DLD1 (cell line): Measurements from ENCODE around the gene TEX2.

Experiments used
- in situ Hi-C: cut with HindIII; loops from 2 replicates; pipeline ENCODE4 v1.10.0; 2017; ENCODE audit warnings: low sequenced_read_pairs

The TEX2 gene

DNA sequence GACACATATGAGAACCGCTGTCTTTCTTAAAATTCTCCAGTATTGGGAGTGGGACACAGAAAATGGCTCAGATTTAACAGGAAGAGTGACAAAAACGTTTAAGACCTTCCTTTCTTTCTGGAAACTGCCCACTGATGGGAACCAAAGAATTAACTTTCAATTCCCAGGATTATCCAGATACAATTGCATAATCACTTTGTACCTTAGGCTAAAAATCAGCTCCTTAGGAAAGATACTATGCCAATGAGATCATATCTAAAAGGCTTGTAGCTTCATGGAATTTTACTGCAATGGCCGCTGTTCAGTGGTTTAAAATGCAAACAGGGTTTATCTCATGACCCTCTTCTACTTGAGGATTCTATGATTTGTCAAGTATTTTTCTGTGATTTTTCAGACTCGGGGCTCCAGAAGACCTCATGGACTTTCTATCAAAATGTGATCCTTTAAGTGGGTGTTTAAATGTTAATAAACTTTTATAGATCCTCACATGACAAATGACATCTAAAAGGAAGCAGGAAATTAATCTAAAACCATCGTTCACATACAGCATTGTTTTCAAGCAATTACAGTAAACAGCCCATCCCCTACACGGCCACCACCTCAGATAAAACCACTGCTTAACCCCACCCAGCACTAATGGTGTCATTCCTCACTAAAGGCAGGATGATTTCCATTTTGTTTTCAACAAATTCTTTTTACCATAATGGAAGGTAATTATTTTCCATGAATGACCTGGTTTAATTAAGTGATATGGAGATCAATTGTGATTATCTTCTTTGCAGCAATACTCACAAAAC, 101.5 kb downstream of the TEX2 start:
- in situ Hi-C loops, result no loop called here

DNA sequence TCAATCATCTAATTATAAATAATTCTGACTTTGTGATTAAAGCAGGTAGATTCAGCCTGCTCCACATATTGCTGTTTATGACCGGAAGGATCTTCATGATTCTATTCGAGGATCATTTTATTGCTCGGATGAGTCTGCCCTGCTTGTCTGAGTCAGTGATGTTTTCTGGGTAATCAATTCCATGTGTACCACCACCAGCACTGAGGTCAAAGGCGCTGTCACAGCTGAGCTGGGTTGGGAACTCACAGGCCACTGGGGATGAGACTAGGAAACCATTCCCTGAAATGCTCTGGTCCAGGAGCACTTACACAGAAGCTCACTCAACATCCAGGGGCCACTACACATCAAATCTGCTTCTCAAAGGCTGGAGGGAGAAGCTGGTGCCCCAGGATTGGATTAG, 102.7 kb downstream of the TEX2 start:
- in situ Hi-C loops, result no loop called here

DNA sequence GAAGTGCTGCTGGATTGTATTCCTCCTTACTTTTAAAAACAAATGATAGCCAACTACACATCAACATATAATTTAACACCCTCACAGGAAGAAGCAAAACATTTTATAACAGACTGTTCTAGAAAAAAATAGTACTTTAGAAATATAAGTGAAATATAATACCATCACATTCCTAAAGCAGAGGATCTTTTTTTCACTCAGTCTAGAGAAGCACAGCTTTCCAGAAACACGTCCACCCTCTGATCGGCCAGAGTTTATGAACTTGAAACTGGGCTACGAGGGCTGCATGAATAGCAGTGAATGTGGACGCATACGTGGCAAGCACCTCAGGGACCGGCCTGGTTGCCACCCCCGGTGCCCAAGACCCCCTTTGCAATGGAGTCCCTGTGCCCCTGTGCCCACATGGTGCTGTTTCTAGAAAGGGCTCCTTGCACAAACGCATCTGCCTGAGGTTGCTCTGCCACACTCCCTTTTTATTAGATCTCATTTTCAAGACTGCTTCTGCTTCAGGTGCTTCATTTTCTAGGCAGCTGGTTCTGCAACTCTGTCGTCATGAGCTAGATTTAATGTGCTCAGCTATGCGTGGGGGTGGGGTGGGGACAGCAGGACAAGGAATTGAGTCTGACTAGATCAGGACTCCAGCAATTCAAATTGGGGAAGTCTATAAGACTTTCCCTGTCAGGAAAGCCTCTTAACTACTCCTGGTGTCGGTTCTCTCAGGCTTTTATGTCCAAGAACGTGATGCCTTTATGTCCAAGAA, 104.0 kb downstream of the TEX2 start:
- in situ Hi-C loops, result no loop called here

DNA sequence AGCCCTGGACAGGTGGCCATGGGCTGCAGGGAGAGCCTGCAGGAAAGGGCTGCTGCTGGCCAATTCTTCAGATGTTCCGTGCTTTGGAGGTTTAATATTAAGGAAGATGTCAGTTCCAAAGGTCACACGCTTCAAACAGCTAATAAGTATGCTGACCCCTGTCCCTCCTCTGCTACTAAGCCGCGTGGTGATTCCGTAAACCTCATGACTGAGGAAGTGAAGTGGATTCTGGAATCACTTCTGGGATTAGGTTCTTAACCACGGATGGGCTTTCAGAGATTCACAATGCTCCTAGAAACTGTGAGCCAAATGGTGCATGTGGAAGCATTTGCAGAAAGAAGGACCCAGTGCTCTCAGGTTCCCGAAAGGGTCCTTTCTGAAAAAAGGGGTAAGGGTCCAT, 104.7 kb downstream of the TEX2 start:
- in situ Hi-C loops, result no loop called here

DNA sequence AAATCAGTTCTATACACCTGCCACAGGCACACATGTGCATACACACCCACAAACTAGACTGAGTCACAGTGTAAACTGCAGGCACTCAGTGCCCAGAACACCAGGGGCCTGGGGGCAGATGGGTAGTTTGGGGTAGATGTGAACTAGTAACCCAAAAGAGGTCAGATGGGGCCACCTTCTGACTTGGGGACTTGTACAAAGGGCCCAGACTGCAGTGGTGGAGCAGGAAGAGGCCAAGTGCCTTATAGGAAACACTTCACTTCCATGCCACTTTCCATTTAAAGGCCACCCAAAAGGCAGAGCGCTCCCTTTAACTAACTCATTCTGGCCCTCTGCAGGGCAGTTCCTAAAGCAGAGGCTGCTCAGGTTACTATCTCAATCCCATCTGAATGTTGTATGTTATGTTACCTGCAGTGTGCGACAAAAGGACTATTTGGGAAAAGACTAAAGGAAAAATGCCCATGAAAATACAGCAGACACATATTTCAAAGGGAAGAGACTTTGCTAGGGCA, 105.3 kb downstream of the TEX2 start:
- in situ Hi-C loops, result no loop called here

DNA sequence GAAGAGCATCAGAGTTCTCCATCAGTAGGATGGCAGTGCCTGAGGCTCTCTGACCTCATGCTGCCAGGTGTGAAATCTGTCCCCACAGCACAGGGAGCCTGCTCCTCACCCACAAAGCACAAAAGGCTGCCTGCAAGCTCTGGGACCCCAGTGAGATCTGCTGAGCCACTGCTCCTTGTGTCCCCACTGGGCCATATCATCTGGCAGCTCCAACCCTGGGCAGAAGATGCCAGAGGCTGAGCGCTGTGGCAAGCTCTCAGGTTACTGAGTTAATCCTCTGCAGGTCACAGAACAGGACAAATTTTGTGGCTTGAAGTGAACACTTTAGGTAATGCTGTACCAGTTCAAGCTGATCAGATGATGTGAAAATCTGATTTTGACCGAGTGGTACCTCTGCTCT, 106.4 kb downstream of the TEX2 start:
- in situ Hi-C loops, result no loop called here

DNA sequence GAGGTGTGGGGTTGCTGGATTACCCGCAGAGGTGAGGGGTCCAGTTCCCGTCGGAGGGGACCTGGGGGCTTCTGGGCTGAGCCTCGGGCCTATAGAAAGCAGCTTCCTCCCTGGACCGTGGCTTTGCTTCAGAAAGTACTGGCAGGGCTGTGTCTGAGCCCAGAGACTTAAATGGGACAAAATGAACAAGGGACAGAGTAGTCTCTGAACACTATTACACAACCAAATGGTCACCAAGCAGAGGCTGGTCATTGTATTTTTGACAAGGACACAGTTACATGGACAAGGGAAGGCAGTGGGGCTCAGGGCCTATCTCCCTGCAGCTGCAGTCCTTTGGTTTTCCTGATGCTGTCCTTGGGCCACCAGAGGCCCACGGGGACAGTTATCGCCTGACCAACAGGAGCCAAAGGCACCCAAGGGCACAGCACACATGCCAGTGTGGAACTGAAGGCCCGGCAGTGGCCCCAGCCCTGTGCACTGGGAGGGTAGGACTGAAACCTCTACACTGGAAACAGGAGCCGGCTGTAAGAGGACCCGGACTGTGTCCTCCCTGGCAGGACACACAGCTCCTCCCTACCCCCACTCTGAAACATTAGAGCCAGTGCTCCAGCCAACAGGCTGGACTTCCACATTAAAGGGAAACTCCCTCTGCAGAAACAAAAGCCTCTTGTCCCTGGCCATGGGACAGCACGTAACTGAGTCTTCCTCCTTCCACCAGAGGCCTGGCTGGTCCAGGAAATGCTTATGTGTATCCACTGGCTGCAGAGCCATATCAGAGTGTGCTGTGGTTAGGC, 107.1 kb downstream of the TEX2 start:
- in situ Hi-C loops, result no loop called here

DNA sequence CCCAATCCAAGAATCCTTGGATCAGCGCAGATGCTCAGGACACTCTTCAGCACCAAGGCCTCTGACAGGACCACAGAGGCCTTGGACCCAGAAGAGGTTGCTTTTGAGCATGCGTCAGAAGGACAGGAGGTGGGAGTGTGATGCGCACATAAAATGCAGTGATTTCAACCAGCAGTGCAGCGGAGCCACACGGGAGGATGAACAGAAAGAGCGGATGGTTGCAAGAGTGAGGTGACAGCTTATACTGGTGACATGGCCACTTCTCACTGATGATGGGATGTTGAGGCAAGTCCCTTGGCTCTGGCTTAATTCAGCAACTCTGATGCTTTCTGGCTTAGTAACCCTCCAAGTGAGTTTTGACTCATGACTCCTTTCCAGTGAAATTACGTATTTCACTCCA, 107.9 kb downstream of the TEX2 start:
- in situ Hi-C loops, result no loop called here

DNA sequence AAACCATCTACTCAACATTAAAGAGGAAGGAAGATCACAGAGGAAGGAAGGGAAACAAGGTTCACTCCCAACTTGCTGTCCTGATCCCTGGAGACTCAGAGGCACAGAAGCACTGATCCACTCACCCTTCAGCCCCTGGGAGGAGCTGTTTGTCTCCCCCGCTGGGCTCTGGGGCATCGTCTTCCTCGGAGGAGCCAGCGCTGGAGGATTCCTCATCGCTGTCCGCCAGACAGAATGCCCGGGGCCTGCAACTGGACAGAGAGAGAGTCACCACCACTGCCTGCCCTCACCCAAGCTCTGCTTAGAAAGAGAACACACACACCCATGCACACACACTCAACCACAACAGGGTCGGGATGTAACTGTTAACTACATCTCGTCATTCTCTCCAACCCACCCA, 108.3 kb downstream of the TEX2 start:
- in situ Hi-C loops, result no loop called here

DNA sequence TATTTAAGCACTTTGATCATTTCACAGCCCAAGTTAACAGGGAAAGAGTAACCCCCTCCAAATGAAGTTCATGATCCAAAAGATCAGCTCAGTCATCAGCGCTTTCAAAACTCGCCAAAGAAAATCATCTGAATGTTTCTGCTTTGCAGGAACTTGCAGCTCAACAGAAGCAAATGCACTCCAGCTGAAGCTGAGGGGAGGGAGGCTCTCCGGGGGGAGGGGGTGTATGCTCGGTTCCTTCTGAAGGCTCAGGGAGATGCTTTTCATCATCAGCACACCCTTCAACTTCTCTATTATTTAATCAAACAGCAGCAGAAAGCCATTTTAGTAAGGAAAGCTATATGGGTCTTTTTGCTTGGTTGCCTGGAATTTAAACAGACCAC, 108.8 kb downstream of the TEX2 start:
- in situ Hi-C loops, result no loop called here

DNA sequence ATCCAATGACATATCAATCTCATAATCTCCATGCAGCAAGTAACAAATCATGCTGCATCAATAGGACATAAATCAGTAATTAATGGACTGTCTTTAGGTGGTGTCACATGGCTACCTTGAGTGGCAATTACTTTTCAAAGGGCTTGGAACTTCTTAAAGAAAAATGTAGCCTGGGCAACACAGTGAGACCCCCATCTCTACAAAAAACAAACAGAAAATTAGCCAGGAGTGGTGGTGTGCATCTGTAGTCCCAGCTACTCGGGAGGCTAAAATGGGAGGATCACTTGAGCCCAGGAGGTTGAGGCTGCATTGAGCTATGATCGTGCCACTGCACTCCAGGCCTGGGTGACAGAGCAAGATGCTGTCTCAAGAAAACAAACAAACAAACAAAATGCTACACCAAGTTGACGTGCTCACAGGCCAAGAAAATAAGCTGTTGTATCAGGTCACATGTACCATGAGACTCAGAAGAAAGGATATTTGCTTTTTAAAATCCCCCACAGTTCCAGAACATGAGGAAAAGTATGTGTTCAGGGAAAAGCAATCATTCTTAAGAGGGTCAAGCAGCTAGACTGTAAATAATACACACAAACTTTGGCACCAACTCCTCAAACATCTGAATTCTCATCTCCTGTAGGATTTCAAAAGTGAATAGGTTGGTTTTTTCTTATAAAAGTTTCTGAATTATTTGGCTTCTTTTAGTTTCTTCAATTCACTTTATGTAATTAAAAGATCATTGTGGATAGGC, 109.3 kb downstream of the TEX2 start:
- in situ Hi-C loops, result no loop called here

DNA sequence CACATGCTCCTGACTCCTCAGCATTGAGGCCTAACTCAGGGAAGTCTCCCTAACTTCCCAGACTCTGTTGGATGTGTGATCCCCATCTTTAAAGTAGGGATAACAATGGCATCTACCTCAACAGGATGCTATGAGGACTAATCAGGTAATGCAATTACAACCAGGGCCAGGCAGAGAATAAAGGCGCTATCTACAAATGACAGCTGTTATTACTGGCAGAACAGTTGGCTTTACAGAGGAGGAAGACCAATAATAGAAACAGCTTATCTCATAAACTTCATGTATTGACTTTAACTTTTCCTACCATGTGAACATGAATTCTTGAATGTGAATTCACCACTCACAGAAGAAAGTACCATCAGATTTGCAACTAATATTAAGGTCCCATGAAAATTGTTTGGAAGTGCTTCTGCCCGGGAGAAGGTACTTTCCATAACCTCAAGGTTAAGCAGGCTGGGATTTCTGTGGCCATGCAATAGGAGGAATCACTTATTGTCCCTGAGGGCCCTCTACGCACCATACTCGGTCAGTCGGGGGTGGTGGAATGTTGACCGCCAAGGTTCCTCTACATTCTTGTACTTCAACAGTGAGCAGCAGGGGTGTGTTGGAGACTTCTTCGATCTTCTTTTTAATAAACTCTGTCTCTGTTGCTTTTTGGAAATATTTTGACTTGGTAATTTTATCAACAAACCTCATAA, 110.5 kb downstream of the TEX2 start:
- in situ Hi-C loops, result no loop called here

DNA sequence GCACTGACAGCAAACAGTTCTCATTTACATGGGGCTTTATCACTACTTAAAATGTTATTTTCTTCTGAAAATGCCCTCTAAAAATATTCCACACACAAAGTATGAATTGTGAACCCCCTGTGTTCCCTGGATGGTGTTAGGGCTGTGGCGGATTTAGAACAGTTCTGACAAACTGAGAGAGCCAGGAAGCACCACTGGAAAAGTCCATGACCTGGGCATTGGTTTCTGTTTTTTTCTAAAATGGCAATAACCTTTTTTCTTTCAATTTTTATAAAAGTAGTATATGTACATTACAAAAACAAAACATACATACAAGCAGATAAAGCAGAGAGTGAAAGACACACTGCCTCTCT, 112.1 kb downstream of the TEX2 start:
- in situ Hi-C loops, result no loop called here

DNA sequence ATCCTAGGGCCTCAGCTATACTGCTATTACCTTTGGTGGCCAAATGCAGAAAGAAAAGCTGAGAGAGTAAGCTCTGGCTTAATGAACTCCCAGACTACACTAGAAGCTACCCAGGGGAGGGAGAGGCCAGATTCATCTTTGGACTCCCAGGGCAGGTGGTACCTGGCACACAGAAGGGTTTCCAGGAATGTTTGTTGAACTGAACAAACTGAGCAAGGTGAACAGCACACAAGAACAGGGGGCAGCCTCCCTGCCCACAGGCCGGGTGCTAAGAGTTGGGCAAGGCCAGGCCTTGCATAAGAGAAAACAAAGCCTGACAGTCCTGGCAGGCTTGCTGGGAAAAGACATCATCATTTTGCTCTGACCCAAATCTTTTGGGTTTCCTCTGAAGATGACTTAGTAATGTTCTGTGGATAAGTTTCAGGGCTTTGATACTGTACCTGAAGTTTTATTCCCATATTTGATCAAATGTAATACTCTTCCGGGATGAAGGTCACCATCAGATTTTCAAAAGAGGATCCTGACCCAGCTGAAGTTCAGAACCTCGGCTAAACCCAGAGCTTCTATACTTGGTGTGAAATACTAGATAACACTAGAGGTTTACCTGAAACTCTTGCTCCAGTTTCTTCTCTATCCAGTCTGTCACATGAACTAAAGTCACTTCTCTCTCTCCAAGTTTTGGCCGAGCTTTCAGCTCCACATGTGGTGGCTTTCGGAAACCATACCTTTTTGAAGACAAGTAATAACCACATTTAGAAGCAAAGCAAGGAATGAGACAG, 112.6 kb downstream of the TEX2 start:
- in situ Hi-C loops, result no loop called here

DNA sequence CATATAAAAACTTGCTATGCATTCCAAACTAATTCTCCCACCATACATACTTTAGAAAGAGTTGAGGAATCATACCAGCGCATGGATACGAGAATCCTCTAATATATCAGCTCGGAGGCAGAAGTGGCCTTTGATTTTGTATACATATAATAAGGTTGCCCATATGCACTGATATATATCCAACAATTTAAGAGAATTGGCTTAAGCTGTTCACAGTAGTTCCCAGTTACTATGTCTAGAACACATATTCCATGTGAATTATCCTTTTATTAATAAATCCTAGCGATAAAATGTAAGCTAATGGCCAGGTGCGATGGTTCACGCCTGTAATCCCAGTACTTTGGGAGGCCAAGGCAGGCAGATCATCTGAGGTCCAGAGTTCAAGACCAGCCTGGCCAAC, 113.9 kb downstream of the TEX2 start:
- in situ Hi-C loops, result no loop called here

DNA sequence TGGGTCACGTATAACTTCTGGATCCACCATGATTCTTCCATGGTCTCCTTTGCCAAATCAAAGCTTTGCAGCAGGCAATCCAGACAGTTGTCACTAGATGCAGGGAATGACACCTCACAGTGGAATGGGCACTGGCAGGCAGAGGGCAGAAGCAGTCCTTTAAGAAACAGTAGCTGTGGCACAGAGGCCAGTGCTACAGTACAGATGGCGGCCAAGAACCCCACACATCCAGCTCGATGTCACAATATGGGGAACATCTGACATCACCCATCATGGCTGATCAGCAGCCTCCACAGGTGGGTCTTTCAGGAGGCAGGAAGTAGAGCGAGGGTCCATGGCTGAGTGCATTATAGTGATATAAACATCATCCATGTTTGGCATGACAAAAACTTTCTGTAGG, 114.4 kb downstream of the TEX2 start:
- in situ Hi-C loops, result no loop called here

DNA sequence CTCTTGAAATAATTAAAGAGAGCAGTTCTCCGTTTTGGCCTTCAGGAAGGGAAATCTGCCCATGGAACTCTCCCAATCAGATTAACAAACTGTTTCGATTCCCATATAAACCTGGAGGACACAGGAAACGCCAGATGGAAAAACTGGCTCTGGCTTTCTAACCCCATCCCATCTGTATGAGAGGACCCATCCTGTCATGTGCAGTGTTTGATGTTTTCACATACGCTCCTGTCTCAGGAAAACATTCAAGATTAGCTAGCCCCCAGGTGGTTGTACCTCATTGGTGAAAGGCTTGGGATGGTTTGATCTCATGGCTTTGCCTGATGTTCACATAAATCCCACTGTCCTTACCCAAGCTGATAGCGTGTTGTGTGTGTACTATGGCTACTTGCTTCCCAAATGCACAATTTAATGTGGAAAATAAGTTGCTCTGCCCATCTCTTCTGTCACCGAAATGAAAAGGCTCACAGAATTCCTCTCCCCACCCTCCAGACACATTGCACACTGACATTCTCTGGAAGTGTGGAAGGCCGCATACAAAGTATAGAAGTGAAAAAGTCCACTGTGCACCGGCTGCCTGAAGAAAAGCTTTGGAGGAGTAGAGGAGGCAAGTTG, 114.9 kb downstream of the TEX2 start:
- in situ Hi-C loops, result no loop called here

DNA sequence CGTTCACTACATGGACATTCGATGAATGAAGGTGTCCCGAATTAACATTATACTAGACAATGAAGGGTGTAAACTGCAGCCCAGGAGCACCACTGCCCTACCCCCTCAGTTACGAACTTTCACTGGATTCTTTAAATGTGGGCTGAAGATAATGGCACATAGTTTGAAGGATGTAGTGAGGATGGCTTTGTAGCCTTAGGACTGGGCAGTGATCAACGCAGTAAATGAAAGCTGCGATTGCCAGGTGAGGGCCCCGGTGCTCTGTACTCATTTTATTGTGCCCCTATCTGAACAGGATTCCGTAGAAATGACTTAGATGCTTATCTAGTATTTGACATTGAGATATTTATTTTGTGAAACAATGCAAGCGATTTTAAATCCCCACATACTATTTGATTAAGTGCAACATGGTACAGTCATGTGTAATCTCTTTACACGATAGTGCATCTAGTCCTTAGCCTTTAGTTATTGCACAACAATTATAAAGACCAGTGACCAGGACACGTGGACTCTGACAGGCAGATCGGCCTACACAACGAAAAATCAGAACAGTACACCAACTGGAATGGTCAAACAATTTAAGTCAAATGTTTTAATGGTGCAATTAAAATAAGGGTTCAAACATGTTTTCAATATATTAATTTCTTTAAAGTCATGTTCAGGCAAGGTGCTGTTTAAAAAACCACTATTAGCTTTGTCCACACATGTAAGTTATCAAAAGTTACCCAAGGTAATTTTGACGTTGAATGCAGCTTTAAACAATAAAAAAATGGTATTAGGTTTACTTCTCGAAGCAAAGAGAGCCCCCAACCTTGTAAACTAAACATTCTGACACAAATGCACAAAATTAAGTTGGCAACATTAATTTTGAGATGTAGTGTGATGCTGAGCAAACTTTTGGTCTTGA, 115.7 kb downstream of the TEX2 start:
- in situ Hi-C loops, result no loop called here
